DOHH2 (cell line): ENCODE measurements around the gene TMEM14A.

Source experiments
- CTCF ChIP-seq: fragments of 200-600 bp; sonication (generic); IDR thresholded peaks from one replicate; pipeline ENCODE4 v1.5.1; 2014; ENCODE audit warnings: antibody characterized with exemption, mild to moderate bottlenecking, low read depth, low read length; ENCODE audit not compliant: poor library complexity, severe bottlenecking
- EZH2phosphoT487 ChIP-seq: fragments of 200-600 bp; sonication (generic); IDR thresholded peaks from 2 replicates; pipeline ENCODE4 v1.6.1; 2017; ENCODE audit warnings: borderline replicate concordance, mild to moderate bottlenecking, antibody characterized with exemption, low read length, moderate library complexity, mixed read lengths

GRCh38 chr6:52650941-52651340, 20.0 kb upstream of the TMEM14A start:
- TF ChIP-seq CTCF (no peak), EZH2phosphoT487 (no peak)
